HL-60 (cell line): ENCODE results near the gene ABCA7.

Source experiments
- CTCF ChIP-seq: IDR thresholded peaks from one replicate; pipeline ENCODE4 v1.5.1; 2011; ENCODE audit warnings: low read length, control low read depth, inconsistent platforms; ENCODE audit not compliant: insufficient read depth
- GABPA ChIP-seq: IDR thresholded peaks from 2 replicates; pipeline ENCODE4 v1.6.1; 2012; ENCODE audit warnings: low read depth
- POLR2AphosphoS5 ChIP-seq: IDR thresholded peaks from 2 replicates; pipeline ENCODE4 v1.6.1; 2012; ENCODE audit warnings: low read depth
- TF ChIP-seq, protein P1 (sequence below): IDR thresholded peaks from 2 replicates; pipeline ENCODE4 v1.6.1; 2012; ENCODE audit warnings: low read depth; ENCODE audit not compliant: insufficient replicate concordance

DNA sequence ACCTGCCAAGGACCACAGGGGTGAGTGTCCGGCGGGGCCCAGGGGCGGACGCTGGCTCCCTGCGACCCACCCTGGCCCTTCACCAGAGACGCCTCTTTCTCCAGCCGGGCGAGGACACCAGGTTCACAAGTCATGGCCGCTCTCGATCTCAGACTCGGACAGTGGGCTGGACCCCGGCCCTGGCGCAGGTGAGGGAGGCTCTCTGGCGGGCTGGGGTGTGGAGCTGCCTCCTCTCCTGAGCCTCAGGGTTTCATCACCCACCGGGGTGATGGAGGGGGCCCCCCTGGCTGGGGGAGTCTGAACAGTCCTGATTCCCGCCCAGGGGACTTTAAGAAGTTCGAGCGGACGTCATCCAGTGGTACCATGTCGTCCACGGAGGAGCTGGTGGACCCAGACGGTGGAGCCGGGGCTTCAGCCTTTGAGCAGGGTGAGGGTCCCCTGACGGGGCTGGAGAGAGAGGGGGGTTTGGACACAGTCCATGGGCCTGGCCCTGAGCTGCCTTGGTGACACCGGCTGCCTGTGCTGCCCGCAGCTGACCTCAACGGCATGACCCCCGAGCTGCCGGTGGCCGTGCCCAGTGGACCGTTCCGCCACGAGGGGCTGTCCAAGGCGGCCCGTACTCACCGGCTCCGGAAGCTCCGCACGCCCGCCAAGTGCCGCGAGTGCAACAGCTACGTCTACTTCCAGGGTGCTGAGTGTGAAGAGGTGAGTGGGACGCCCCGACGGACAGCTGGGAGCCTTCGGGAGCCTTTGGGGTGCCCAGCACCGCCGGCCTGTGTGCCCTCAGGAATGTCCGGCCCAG lies 40.7 kb downstream of the ABCA7 start:
- TF ChIP-seq CTCF (no peak), GABPA (no peak), POLR2AphosphoS5 (no peak)
- TF ChIP-seq, protein P1, sequence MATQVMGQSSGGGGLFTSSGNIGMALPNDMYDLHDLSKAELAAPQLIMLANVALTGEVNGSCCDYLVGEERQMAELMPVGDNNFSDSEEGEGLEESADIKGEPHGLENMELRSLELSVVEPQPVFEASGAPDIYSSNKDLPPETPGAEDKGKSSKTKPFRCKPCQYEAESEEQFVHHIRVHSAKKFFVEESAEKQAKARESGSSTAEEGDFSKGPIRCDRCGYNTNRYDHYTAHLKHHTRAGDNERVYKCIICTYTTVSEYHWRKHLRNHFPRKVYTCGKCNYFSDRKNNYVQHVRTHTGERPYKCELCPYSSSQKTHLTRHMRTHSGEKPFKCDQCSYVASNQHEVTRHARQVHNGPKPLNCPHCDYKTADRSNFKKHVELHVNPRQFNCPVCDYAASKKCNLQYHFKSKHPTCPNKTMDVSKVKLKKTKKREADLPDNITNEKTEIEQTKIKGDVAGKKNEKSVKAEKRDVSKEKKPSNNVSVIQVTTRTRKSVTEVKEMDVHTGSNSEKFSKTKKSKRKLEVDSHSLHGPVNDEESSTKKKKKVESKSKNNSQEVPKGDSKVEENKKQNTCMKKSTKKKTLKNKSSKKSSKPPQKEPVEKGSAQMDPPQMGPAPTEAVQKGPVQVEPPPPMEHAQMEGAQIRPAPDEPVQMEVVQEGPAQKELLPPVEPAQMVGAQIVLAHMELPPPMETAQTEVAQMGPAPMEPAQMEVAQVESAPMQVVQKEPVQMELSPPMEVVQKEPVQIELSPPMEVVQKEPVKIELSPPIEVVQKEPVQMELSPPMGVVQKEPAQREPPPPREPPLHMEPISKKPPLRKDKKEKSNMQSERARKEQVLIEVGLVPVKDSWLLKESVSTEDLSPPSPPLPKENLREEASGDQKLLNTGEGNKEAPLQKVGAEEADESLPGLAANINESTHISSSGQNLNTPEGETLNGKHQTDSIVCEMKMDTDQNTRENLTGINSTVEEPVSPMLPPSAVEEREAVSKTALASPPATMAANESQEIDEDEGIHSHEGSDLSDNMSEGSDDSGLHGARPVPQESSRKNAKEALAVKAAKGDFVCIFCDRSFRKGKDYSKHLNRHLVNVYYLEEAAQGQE: no peak
